ENCODE measurements around the gene CDCA4. TPM values are rescaled to one million over a fixed set of nuclear protein-coding genes. Genes with fewer than 3 reads are reported as not detected.
A peak's percentile ranks its signal among the peaks of the same experiment; 100 is the strongest.
"Not testable (repeated sequence)": the region's sequence is repeated elsewhere in the genome, so short reads cannot be mapped to it uniquely, and the experiment has no call there.

The CDCA4 gene
- total RNA-seq, 1 donor, result 41.1 TPM

- DNase-seq (ENCODE audit: low read depth), result no peak
- no peak for TF ChIP-seq CTCF (IDR thresholded peaks at IDR 0.05; ENCODE audit: insufficient read depth, low read length)
- no peak overlapping the region for H3K4me3 ChIP-seq (ENCODE audit: low read depth, low read length)
Observed at GRCh38 chr14:105066240-105067071, 45.6 kb upstream of the CDCA4 start.

- no peak for DNase-seq (ENCODE audit: low read depth)
- H3K4me3 ChIP-seq (ENCODE audit: low read depth, low read length), result no peak within 1 kb of the TSS
- TF ChIP-seq CTCF (IDR thresholded peaks at IDR 0.05; ENCODE audit: insufficient read depth, low read length), result no peak
Observed at GRCh38 chr14:105065280-105066228, 44.7 kb upstream of the CDCA4 start, which contains the start of gene GPR132. GPR132 (minus strand) TSS chr14:105065430; CDS start chr14:105055420, 10,010 bp downstream.

GRCh38 chr14:105064721-105065143 is 43.8 kb upstream of the CDCA4 start:
- TF ChIP-seq CTCF (IDR thresholded peaks at IDR 0.05; ENCODE audit: insufficient read depth, low read length), result no peak
- no peak overlapping the region for H3K4me3 ChIP-seq (ENCODE audit: low read depth, low read length)
- DNase-seq (ENCODE audit: low read depth), result peak; percentile 33

GRCh38 chr14:105064001-105064400 is 43.1 kb upstream of the CDCA4 start:
- no peak for DNase-seq (ENCODE audit: low read depth)
- no peak for TF ChIP-seq CTCF (IDR thresholded peaks at IDR 0.05; ENCODE audit: insufficient read depth, low read length)
- H3K4me3 ChIP-seq (ENCODE audit: low read depth, low read length), result no peak overlapping the region

- not testable (repeated sequence) for DNase-seq (ENCODE audit: low read depth); H3K4me3 ChIP-seq (ENCODE audit: low read depth, low read length)
Observed at GRCh38 chr14:105063506-105063905, 42.6 kb upstream of the CDCA4 start.

GRCh38 chr14:105063056-105063455 is 42.2 kb upstream of the CDCA4 start:
- TF ChIP-seq CTCF (IDR thresholded peaks at IDR 0.05; ENCODE audit: insufficient read depth, low read length), result no peak
- no peak for DNase-seq (ENCODE audit: low read depth)
- H3K4me3 ChIP-seq (ENCODE audit: low read depth, low read length), result no peak overlapping the region

- H3K4me3 ChIP-seq (ENCODE audit: low read depth, low read length), result no peak overlapping the region
- DNase-seq (ENCODE audit: low read depth), result no peak
- no peak for TF ChIP-seq CTCF (IDR thresholded peaks at IDR 0.05; ENCODE audit: insufficient read depth, low read length)
Observed at GRCh38 chr14:105062048-105062433, 41.2 kb upstream of the CDCA4 start.
